Measurements from ENCODE around the gene PAX6.

PAX6 gene

GRCh38 chr11:31810779-31811647 is at the start of gene PAX6:
PAX6 (minus strand) TSS chr11:31811322; CDS start chr11:31806411, 4,911 bp downstream.
- no peak for DNase-seq (ENCODE audit: low read depth in 4 of 4, low spot score in 1 of 4)

- no peak for DNase-seq (ENCODE audit: low read depth in 4 of 4, low spot score in 1 of 4)
Observed at GRCh38 chr11:31860391-31860790, 49.3 kb upstream of the PAX6 start.

- no peak for DNase-seq (ENCODE audit: low read depth in 4 of 4, low spot score in 1 of 4)
Observed at GRCh38 chr11:31856248-31856647, 45.1 kb upstream of the PAX6 start.

- DNase-seq (ENCODE audit: low read depth in 4 of 4, low spot score in 1 of 4): no peak
Observed at GRCh38 chr11:31855466-31855865, 44.3 kb upstream of the PAX6 start.

- no peak for DNase-seq (ENCODE audit: low read depth in 4 of 4, low spot score in 1 of 4)
Observed at GRCh38 chr11:31850365-31850764, 39.2 kb upstream of the PAX6 start.

GRCh38 chr11:31847761-31848160 is 36.6 kb upstream of the PAX6 start:
- DNase-seq (ENCODE audit: low read depth in 4 of 4, low spot score in 1 of 4): no peak

- DNase-seq (ENCODE audit: low read depth in 4 of 4, low spot score in 1 of 4): no peak
Observed at GRCh38 chr11:31845331-31845730, 34.2 kb upstream of the PAX6 start.

GRCh38 chr11:31844351-31844750 is 33.2 kb upstream of the PAX6 start:
- DNase-seq (ENCODE audit: low read depth in 4 of 4, low spot score in 1 of 4): no peak

GRCh38 chr11:31841435-31841834 is 30.3 kb upstream of the PAX6 start:
- DNase-seq (ENCODE audit: low read depth in 4 of 4, low spot score in 1 of 4): no peak

GRCh38 chr11:31834237-31834636 is 23.1 kb upstream of the PAX6 start:
- no peak for DNase-seq (ENCODE audit: low read depth in 4 of 4, low spot score in 1 of 4)

GRCh38 chr11:31830406-31830805 is 19.3 kb upstream of the PAX6 start:
- no peak for DNase-seq (ENCODE audit: low read depth in 4 of 4, low spot score in 1 of 4)

- DNase-seq (ENCODE audit: low read depth in 4 of 4, low spot score in 1 of 4): no peak
Observed at GRCh38 chr11:31828217-31828616, 17.1 kb upstream of the PAX6 start.

- DNase-seq (ENCODE audit: low read depth in 4 of 4, low spot score in 1 of 4): no peak
Observed at GRCh38 chr11:31827455-31828206, 16.5 kb upstream of the PAX6 start.

- no peak for DNase-seq (ENCODE audit: low read depth in 4 of 4, low spot score in 1 of 4)
Observed at GRCh38 chr11:31826536-31827438, 15.7 kb upstream of the PAX6 start.

- no peak for DNase-seq (ENCODE audit: low read depth in 4 of 4, low spot score in 1 of 4)
Observed at GRCh38 chr11:31825838-31826484, 14.8 kb upstream of the PAX6 start.

- no peak for DNase-seq (ENCODE audit: low read depth in 4 of 4, low spot score in 1 of 4)
Observed at GRCh38 chr11:31824879-31825837, 14.0 kb upstream of the PAX6 start.

GRCh38 chr11:31824332-31824878 is 13.3 kb upstream of the PAX6 start:
- no peak for DNase-seq (ENCODE audit: low read depth in 4 of 4, low spot score in 1 of 4)

GRCh38 chr11:31823644-31824331 is 12.7 kb upstream of the PAX6 start:
- no peak for DNase-seq (ENCODE audit: low read depth in 4 of 4, low spot score in 1 of 4)

All from stimulated activated CD4-positive, alpha-beta T cell treated with anti-CD3 and anti-CD28 coated beads, Interleukin-1b, Interleukin-23, amount 100 ng/mL, for 24 hours (primary cell).